IPS-15b (cell line): Measurements from ENCODE around the gene ERC2.

ENCODE experiments used
- H3K27me3 ChIP-seq: one replicate; pipeline ENCODE4 v1.6.1; 2013; ENCODE audit warnings: low read length; ENCODE audit not compliant: control insufficient read depth, insufficient read depth
- H3K36me3 ChIP-seq: one replicate; pipeline ENCODE4 v1.6.1; 2013; ENCODE audit warnings: low read length; ENCODE audit not compliant: control insufficient read depth, insufficient read depth
- H3K4me1 ChIP-seq: one replicate; pipeline ENCODE4 v1.6.1; 2013; ENCODE audit warnings: mild to moderate bottlenecking, low read length; ENCODE audit not compliant: control insufficient read depth, insufficient read depth
- H3K4me3 ChIP-seq: one replicate; pipeline ENCODE4 v1.5.1; 2013; ENCODE audit warnings: low read depth, low read length
- H3K9ac ChIP-seq: one replicate; pipeline ENCODE4 v1.6.1; 2013; ENCODE audit warnings: low read depth, mild to moderate bottlenecking, low read length
- H3K9me3 ChIP-seq: one replicate; pipeline ENCODE4 v1.6.1; 2013; ENCODE audit warnings: mild to moderate bottlenecking, low read length; ENCODE audit not compliant: control insufficient read depth, insufficient read depth

Gene ERC2

DNA sequence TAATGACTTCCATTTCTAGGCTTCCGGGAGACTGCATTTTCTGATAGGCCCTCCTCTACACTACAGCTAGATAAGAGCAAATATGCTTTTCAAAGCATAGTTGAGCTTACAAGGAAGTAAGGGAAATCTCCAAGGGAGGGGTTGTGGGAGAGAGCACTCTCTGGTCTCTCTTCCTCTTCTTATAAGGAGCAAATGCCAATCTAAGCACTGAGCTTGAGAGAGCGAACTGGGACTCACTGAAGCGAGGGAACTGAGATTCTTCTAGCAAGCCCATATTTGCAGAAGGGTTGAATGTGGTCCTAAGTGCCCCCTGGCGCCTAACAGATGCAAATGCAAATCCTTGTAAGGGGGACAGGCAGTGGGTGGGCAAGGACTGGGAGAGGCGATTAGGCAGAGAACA lies 164.8 kb downstream of the ERC2 start:
- no peak overlapping the region for H3K9ac ChIP-seq
- peaks cover 13% of the 10 kb centered on the region for H3K4me1 ChIP-seq
- no peaks in the 10 kb centered on the region for H3K27me3 ChIP-seq
- H3K4me3 ChIP-seq = no peak overlapping the region
- no peaks in the 10 kb centered on the region for H3K9me3 ChIP-seq
- no peaks in the 10 kb centered on the region for H3K36me3 ChIP-seq

DNA sequence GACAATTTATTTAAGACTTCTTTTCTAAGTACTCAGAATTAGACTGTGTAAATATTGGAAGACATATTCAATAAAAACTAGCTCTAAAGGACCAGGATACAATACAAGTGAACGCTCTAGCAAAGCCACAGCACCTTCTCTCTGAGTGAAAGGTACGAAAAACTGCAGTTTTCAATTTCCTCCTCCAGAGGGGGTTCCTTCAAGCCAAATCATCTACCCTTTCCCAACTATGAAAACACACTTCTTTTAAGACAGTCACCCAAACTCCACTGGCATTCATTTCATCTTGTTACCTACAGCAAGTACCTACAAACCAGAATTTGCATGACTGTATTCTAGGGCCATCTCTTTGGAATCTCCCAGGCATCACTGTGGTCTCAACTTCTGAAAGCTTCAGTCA lies 165.8 kb downstream of the ERC2 start:
- Histone ChIP-seq H3K9me3 (no peaks in the 10 kb centered on the region), H3K4me3 (no peak overlapping the region), H3K36me3 (no peaks in the 10 kb centered on the region), H3K27me3 (no peaks in the 10 kb centered on the region), H3K9ac (no peak overlapping the region), H3K4me1 (peaks cover 13% of the 10 kb centered on the region)

DNA sequence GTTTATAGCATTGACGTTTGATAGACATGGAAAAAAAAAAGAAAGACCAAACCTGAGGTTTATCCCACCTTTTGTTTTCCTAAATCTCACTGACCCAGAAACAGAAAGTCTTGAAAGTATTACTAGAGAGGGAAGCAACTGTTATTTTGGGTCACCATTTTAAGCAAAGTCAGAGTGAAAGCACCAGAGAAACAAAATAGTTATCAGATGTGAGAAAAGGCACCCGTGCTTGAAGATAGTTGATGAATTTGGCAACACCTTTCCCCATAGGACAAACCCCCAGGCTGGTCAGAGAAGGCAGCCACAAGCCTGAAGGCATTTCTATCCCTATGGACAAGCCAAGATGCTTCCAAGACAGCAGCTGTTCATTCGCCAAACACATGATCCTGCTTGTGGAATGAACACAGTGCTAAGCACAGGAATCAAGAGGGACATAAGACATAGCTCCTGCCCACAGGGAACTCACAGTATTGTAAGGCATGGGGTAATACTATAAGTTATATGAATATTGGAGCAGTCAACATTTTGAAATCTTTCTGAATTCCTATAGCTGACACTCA lies 170.9 kb downstream of the ERC2 start:
- no peak overlapping the region for H3K4me3 ChIP-seq
- H3K27me3 ChIP-seq = no peaks in the 10 kb centered on the region
- H3K9me3 ChIP-seq = no peaks in the 10 kb centered on the region
- H3K4me1 ChIP-seq = peaks cover 1% of the 10 kb centered on the region
- no peaks in the 10 kb centered on the region for H3K36me3 ChIP-seq
- no peak overlapping the region for H3K9ac ChIP-seq

- Histone ChIP-seq H3K9me3 (no peaks in the 10 kb centered on the region), H3K4me1 (peaks cover 8% of the 10 kb centered on the region), H3K27me3 (no peaks in the 10 kb centered on the region)
Observed at GRCh38 chr3:56296361-56296760, 171.9 kb downstream of the ERC2 start.

DNA sequence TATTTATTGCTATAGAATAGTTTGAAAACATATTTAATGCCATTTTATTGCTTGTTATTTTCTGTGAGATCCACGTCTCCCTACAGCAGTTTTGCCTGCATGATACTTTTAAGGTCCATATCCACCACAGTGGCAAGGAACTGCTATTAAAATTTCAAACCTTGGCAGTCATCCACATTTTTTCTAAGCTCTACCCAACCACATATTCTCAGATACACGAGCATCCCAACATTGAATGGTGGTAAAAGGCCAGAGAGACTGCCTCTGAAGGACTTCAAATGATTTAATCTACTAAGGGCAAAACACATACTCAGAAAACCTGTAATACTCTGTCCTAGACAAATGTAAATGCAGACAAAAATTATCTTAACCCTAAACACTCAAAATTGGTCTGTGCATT lies 173.1 kb downstream of the ERC2 start:
- H3K27me3 ChIP-seq = no peaks in the 10 kb centered on the region
- H3K4me1 ChIP-seq = peaks cover 8% of the 10 kb centered on the region

More at GRCh38 chr3:56296361-56296760, 171.9 kb downstream of the ERC2 start:
- H3K9ac ChIP-seq = no peak overlapping the region
- H3K4me3 ChIP-seq = no peak overlapping the region
- no peaks in the 10 kb centered on the region for H3K36me3 ChIP-seq

DNA sequence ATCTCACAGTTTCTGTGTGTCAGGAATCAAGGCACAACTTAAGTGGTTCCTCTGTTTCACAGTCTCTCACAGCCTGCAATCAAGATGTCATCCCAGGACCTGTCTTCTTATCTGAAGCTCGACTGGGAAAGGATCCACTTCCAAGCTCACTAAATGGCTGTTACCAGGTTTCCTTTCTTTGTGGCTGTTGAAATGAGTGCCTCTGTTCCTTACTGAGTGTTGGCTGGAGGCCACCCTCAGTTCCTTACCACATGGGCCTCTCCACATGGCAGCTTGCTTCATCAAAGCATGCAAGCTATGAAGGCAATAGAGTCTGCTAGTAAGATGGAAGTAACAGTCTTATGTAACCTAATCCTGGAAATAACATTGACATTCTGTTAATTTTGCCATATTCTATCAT lies 174.0 kb downstream of the ERC2 start:
- no peaks in the 10 kb centered on the region for H3K27me3 ChIP-seq
- no peak overlapping the region for H3K4me3 ChIP-seq
- no peaks in the 10 kb centered on the region for H3K9me3 ChIP-seq
- no peak overlapping the region for H3K9ac ChIP-seq
- H3K4me1 ChIP-seq = peaks cover 8% of the 10 kb centered on the region
- H3K36me3 ChIP-seq = no peaks in the 10 kb centered on the region

More for the DNA sequence above, 173.1 kb downstream of the ERC2 start:
- Histone ChIP-seq H3K4me3 (no peak overlapping the region), H3K36me3 (no peaks in the 10 kb centered on the region), H3K9ac (no peak overlapping the region), H3K9me3 (no peaks in the 10 kb centered on the region)

DNA sequence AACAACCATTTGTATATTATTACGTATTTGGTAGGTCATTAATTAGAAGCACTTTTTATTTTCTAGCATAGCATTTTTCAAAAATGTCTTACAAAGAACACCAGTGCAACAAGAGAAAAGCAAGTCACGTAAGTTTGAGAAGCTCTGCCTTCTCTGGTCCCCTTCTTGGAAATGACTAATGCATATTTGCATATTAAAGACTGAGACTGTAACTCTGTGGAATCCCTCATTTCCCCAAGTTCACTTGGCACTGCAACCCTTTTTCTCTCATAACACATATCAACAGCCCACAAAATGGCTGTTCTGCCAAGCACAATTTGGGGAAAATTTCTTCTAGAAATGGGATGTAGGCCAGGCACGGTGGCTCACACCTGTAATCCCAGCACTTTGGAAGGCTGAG lies 176.3 kb downstream of the ERC2 start:
- Histone ChIP-seq H3K36me3 (no peaks in the 10 kb centered on the region), H3K9ac (no peak overlapping the region), H3K4me3 (no peak overlapping the region), H3K27me3 (no peaks in the 10 kb centered on the region), H3K4me1 (peaks cover 20% of the 10 kb centered on the region), H3K9me3 (no peaks in the 10 kb centered on the region)

DNA sequence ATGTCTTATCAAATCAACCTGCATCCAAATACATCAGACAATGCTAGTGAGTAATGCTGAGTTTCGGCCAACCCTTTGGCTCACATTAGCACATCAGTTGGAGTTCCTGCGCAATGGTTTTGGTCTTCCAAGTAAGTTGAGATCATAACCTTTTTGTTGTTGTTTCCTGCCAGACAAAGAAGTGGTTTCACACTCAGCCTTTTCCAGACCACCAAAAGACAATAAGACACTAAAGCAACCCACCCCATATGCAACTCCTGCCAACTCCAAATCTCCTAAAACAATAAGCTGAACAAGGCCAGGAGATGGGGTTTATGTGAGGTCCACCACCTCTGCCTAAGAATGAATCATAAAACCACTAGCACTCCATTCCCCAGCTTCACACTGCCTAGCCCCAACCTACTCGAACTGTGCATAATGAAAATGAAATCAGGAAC lies 177.0 kb downstream of the ERC2 start:
- H3K4me3 ChIP-seq = no peak overlapping the region
- no peaks in the 10 kb centered on the region for H3K9me3 ChIP-seq
- no peaks in the 10 kb centered on the region for H3K27me3 ChIP-seq
- peaks cover 23% of the 10 kb centered on the region for H3K4me1 ChIP-seq
- H3K9ac ChIP-seq = no peak overlapping the region
- H3K36me3 ChIP-seq = no peaks in the 10 kb centered on the region

GRCh38 chr3:56290374-56290773 lies 177.9 kb downstream of the ERC2 start:
- Histone ChIP-seq H3K36me3 (no peaks in the 10 kb centered on the region), H3K4me1 (peaks cover 26% of the 10 kb centered on the region)

DNA sequence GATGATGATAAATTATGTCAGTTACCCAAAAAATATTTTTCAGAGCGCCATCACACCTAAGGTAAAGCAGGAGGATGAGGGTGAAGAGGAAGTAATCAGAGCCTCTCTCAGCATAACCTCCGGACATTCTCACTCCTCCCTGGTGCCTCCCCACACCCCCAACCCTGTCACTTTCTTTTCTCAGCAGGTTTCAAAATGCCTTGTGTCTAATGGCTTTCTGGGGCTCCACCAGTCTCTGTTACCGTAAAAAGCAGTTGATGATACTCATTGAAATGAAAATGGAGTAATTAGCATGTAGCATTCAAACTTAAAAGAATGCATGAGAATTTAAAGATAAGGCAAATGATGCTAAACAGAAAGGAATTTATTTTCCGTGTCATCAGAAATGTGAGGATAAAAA lies 180.0 kb downstream of the ERC2 start:
- Histone ChIP-seq H3K36me3 (no peaks in the 10 kb centered on the region), H3K27me3 (no peaks in the 10 kb centered on the region), H3K4me1 (peaks cover 31% of the 10 kb centered on the region), H3K4me3 (no peak overlapping the region), H3K9ac (no peak overlapping the region), H3K9me3 (no peaks in the 10 kb centered on the region)

More at GRCh38 chr3:56290374-56290773, 177.9 kb downstream of the ERC2 start:
- Histone ChIP-seq H3K4me3 (no peak overlapping the region), H3K9ac (no peak overlapping the region), H3K27me3 (no peaks in the 10 kb centered on the region), H3K9me3 (no peaks in the 10 kb centered on the region)

- Histone ChIP-seq H3K36me3 (no peaks in the 10 kb centered on the region), H3K9ac (no peak overlapping the region), H3K9me3 (no peaks in the 10 kb centered on the region), H3K4me3 (no peak overlapping the region), H3K4me1 (peaks cover 14% of the 10 kb centered on the region), H3K27me3 (no peaks in the 10 kb centered on the region)
Observed at GRCh38 chr3:56282341-56282740, 185.9 kb downstream of the ERC2 start.

- no peaks in the 10 kb centered on the region for H3K36me3 ChIP-seq
- no peaks in the 10 kb centered on the region for H3K9me3 ChIP-seq
- H3K9ac ChIP-seq = no peak overlapping the region
- no peaks in the 10 kb centered on the region for H3K27me3 ChIP-seq
- H3K4me1 ChIP-seq = no peaks in the 10 kb centered on the region
- no peak overlapping the region for H3K4me3 ChIP-seq
Observed at GRCh38 chr3:56277236-56277635, 191.0 kb downstream of the ERC2 start.
